Lower leg skin (tissue), 4 donors: ENCODE data around the gene NEO1. TPM values are rescaled to one million over a fixed set of nuclear protein-coding genes. Genes with fewer than 3 reads are reported as not detected.

Experiments used
- DNase-seq, 2 donors: peaks; one replicate each; pipeline ENCODE4 v3.0.0-alpha.2; 2019; ENCODE audit warnings: low spot score in 2 of 2
- H3K4me3 ChIP-seq: fragments of 200-600 bp; sonication (generic); 2 replicates; pipeline ENCODE4 v1.5.1; 2017; ENCODE audit warnings: mild to moderate bottlenecking, low read depth; ENCODE audit not compliant: poor library complexity, severe bottlenecking
- CTCF ChIP-seq, 3 donors: fragments of 450-650 bp; IDR thresholded peaks; one replicate each; pipeline ENCODE4 v1.5.1; 2016; ENCODE audit warnings: antibody characterized with exemption in 3 of 3, mild to moderate bottlenecking in 3 of 3, moderate library complexity in 2 of 3
- POLR2A ChIP-seq, 2 donors: fragments of 450-650 bp; IDR thresholded peaks; one replicate each; pipeline ENCODE4 v1.6.1; 2016 to 2017; ENCODE audit warnings: antibody characterized with exemption in 2 of 2, mild to moderate bottlenecking in 1 of 2, moderate library complexity in 1 of 2
- WGBS, 2 donors: methylation state at CpG; one replicate each; pipeline ENCODE4 v1.1.5; 2018; 5-methylcytosine and 5-hydroxymethylcytosine counted together
- intact Hi-C: fragments of 100-400 bp; cut with DNase I; formaldehyde crosslinking; loops from one replicate; pipeline ENCODE4 v1.15.0; 2023; ENCODE audit warnings: low total_unique reads
- total RNA-seq, 4 donors: library from RNA; depleted of rRNA; stranded (reverse); fragments of >200 nt; gene quantifications; one replicate each; pipeline ENCODE4 v1.1.0, GENCODE V29; 2016

Gene NEO1
- total RNA-seq, 4 donors from 2014 or later: 60.0 to 102 (median 80.9) TPM

DNA sequence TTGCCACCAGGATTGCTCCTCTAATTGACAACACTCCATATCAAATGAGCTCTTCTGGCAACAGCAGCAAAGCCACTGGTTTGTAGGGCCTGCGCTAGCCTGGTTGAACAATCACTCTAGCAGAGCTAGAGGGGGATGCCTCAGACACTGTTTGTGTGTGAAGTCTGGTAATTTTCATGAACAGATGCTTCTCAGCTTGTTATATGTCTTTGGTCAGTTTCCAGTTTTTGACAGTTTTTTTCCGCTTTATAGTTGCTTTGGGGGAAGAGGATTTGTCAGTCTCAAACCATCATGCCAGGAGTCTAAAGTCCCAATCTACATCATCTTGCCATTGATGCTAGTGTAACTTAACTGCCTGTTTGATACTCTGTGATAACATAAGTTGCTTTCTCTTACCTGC lies 180.5 kb downstream of the NEO1 start:
- intact Hi-C loops: no loop called here
- DNase-seq: no peak
- TF ChIP-seq CTCF (IDR thresholded peaks at IDR 0.05) (no peak), POLR2A (IDR thresholded peaks at IDR 0.05) (no peak)
- WGBS, 2 donors: 91 to 98% methylated on average over 2 of the region's 2 CpGs
- H3K4me3 ChIP-seq: no peak overlapping the region

- H3K4me3 ChIP-seq: no peak overlapping the region
- no peak for DNase-seq
These were observed 181.4 kb downstream of the NEO1 start for GRCh38 chr15:73233623-73234022.

DNA sequence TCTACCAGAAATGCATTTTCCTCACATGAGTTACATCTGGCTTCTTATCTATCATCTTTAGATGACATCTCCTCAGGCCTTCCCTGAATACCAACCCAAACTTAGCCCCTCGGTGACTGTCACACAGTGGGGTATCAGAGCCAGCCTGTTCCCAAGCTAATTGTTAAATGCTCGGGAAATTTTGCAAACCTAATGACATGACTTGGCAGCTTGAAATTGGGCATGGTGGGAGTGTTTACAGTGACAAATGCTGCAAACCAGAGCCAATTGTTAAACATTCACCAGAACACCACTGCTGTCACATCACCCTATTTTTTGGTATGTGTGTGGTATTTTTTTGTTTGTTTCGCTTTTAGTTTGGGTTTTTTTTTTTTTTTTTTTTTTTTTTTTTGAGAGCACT lies 185.6 kb downstream of the NEO1 start:
- no peak for DNase-seq
- intact Hi-C loops: no loop called here
- H3K4me3 ChIP-seq: no peak overlapping the region
- no peak for TF ChIP-seq CTCF (IDR thresholded peaks at IDR 0.05)
- no peak for TF ChIP-seq POLR2A (IDR thresholded peaks at IDR 0.05)
- WGBS, 2 donors: 57 to 60% methylated on average over 3 of the region's 3 CpGs

More at GRCh38 chr15:73233623-73234022, 181.4 kb downstream of the NEO1 start:
- intact Hi-C loops: no loop called here
- WGBS, 2 donors: 93 to 94% methylated on average over 5 of the region's 5 CpGs
- TF ChIP-seq CTCF (IDR thresholded peaks at IDR 0.05) (no peak), POLR2A (IDR thresholded peaks at IDR 0.05) (no peak)

DNA sequence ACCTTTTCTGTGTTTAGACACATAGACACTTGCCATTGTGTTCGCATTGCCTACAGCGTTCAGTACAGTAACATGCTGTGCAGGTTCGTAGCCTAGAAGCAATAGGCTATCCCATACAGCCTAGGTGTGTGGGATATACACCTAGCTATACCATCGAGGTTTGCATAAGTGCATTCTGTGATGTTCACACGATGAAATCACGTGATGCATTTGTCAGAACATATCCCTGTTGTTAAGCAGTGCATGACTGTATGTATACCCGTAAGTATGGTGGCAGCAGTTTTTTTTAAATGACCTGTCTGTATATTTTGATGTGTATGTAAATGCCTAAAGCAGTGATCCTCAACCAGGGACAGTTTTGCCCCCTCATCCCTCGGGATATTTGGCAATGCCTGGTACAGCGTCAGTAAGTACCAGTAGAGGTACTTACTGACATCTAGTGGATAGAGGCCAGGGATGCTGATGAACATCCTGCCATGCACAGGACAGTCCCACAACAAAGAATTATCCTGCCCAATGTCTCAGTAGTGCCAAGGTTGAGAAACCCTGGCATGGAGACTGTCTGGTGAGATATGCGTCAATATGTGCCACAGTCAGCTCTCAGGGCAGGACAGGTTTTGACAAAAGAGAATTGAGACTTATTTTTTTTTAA lies 187.4 kb downstream of the NEO1 start:
- WGBS, 2 donors: 82 to 84% methylated on average over 10 of the region's 10 CpGs
- no peak overlapping the region for H3K4me3 ChIP-seq
- DNase-seq: no peak
- intact Hi-C loops: no loop called here
- TF ChIP-seq POLR2A (IDR thresholded peaks at IDR 0.05) (no peak), CTCF (IDR thresholded peaks at IDR 0.05) (no peak)

- 37 to 39% methylated on average over 4 of the region's 4 CpGs for WGBS, 2 donors
- no peak overlapping the region for H3K4me3 ChIP-seq
- intact Hi-C loops: no loop called here
- DNase-seq: peak; percentile 73 to 91
- TF ChIP-seq POLR2A (IDR thresholded peaks at IDR 0.05): no peak
- TF ChIP-seq CTCF (IDR thresholded peaks at IDR 0.05): no peak
These were observed 188.7 kb downstream of the NEO1 start for GRCh38 chr15:73240866-73241499.
